IMR-90 (cell line): Measurements from ENCODE around the gene TEX22. TPM values are rescaled to one million over a fixed set of nuclear protein-coding genes. Genes with fewer than 3 reads are reported as not detected.

Source experiments
- ATAC-seq: fragments of 200-7000 bp; cut with Tn5 transposase; 2 replicates; pipeline ENCODE4 v1.9.1; 2020; ENCODE audit warnings: low read depth, mild to moderate bottlenecking, moderate library complexity
- BruUV-seq: library from RNA; stranded (reverse); fragments of 400-500 nt; replicated peaks from 2 replicates; lab custom pipeline; 2021; lab: Mats Ljungman, UMichigan
- CTCF ChIA-PET: fragments of 300-600 bp; formaldehyde crosslinking; extraction: SDS; loops from one replicate; lab custom pipeline; 2021; ENCODE audit warnings: antibody characterized with exemption; lab: Yijun Ruan, JAX
- POLR2A ChIA-PET: fragments of 300-600 bp; sonication (Branson Sonifier 250); formaldehyde crosslinking; loops from one replicate; lab custom pipeline; 2022; ENCODE audit warnings: antibody characterized with exemption; ENCODE audit not compliant: unreplicated experiment; lab: Charles Lee
- DNase-seq: peaks from one replicate; pipeline ENCODE4 v3.0.0; 2013
- H2AFZ ChIP-seq: replicated peaks from 2 replicates; pipeline ENCODE3; 2013; ENCODE audit warnings: low read length, mild to moderate bottlenecking; ENCODE audit not compliant: poor library complexity
- H2AK5ac ChIP-seq: 2 replicates; pipeline ENCODE4 v1.6.1; 2013; ENCODE audit warnings: low read depth, low read length, inconsistent platforms
- H2AK9ac ChIP-seq: replicated peaks from 2 replicates; pipeline ENCODE3; 2013; ENCODE audit warnings: mild to moderate bottlenecking, low read depth, low read length, moderate library complexity; ENCODE audit not compliant: poor library complexity
- H2BK120ac ChIP-seq: 2 replicates; pipeline ENCODE4 v1.6.1; 2013; ENCODE audit warnings: low read depth, low read length, inconsistent platforms
- H2BK15ac ChIP-seq: 3 replicates; pipeline ENCODE4 v1.6.1; 2013; ENCODE audit warnings: low read depth, low read length, inconsistent platforms
- H2BK20ac ChIP-seq: 2 replicates; pipeline ENCODE4 v1.6.1; 2013; ENCODE audit warnings: low read depth, mild to moderate bottlenecking, inconsistent platforms, low read length, moderate library complexity
- H2BK5ac ChIP-seq: 2 replicates; pipeline ENCODE4 v1.6.1; 2013; ENCODE audit warnings: mild to moderate bottlenecking, low read depth, low read length, inconsistent platforms; ENCODE audit not compliant: poor library complexity, severe bottlenecking
- H3K14ac ChIP-seq: replicated peaks from 2 replicates; pipeline ENCODE4 v1.6.1; 2013; ENCODE audit warnings: low read depth, low read length, inconsistent platforms
- H3K18ac ChIP-seq: 2 replicates; pipeline ENCODE4 v1.6.1; 2013; ENCODE audit warnings: low read depth, low read length, control low read depth
- H3K23ac ChIP-seq: 2 replicates; pipeline ENCODE4 v1.6.1; 2013; ENCODE audit warnings: low read depth, low read length, inconsistent platforms
- H3K27ac ChIP-seq: 2 replicates; pipeline ENCODE4 v1.5.1; 2013; ENCODE audit warnings: mild to moderate bottlenecking, control low read depth, low read length; ENCODE audit not compliant: insufficient read depth
- H3K27me3 ChIP-seq: 2 replicates; pipeline ENCODE4 v1.6.1; 2013; ENCODE audit warnings: low read length; ENCODE audit not compliant: control insufficient read depth, insufficient read depth
- H3K36me3 ChIP-seq: 2 replicates; pipeline ENCODE4 v1.6.1; 2013; ENCODE audit warnings: low read length, mixed read lengths; ENCODE audit not compliant: control insufficient read depth, insufficient read depth
- H3K4ac ChIP-seq: 2 replicates; pipeline ENCODE4 v1.6.1; 2013; ENCODE audit warnings: low read depth, low read length, inconsistent platforms
- H3K4me1 ChIP-seq: 2 replicates; pipeline ENCODE4 v1.6.1; 2013; ENCODE audit warnings: low read length, mixed read lengths; ENCODE audit not compliant: control insufficient read depth, insufficient read depth
- H3K4me2 ChIP-seq: 2 replicates; pipeline ENCODE4 v1.6.1; 2013; ENCODE audit warnings: low read depth, mild to moderate bottlenecking, control low read depth, low read length, moderate library complexity
- H3K4me3 ChIP-seq: 2 replicates; pipeline ENCODE4 v1.5.1; 2013; ENCODE audit warnings: low read depth, mild to moderate bottlenecking, control low read depth, low read length, moderate library complexity; ENCODE audit not compliant: insufficient read depth
- H3K56ac ChIP-seq: 2 replicates; pipeline ENCODE4 v1.6.1; 2013; ENCODE audit warnings: low read length, inconsistent platforms; ENCODE audit not compliant: insufficient read depth; ENCODE audit errors: extremely low read depth
- H3K79me1 ChIP-seq, 2 experiments: 2 replicates each; pipeline ENCODE4 v1.6.1; 2013; ENCODE audit warnings: low read length in 2 of 2, inconsistent platforms in 1 of 2, low read depth in 1 of 2
- H3K9ac ChIP-seq: 2 replicates; pipeline ENCODE4 v1.6.1; 2013; ENCODE audit warnings: low read depth, low read length, control low read depth
- H3K9me1 ChIP-seq: 2 replicates; pipeline ENCODE4 v1.6.1; 2013; ENCODE audit warnings: low read length, inconsistent platforms; ENCODE audit not compliant: insufficient read depth
- H3K9me3 ChIP-seq: 2 replicates; pipeline ENCODE4 v1.6.1; 2013; ENCODE audit warnings: low read length; ENCODE audit not compliant: control insufficient read depth, insufficient read depth
- H4K20me1 ChIP-seq: 2 replicates; pipeline ENCODE4 v1.6.1; 2013; ENCODE audit warnings: low read length, inconsistent platforms; ENCODE audit not compliant: insufficient read depth
- H4K5ac ChIP-seq: 2 replicates; pipeline ENCODE4 v1.6.1; 2013; ENCODE audit warnings: mild to moderate bottlenecking, low read depth, low read length, control low read depth
- H4K8ac ChIP-seq, 2 experiments: 2 replicates each; pipeline ENCODE4 v1.6.1; 2013; ENCODE audit warnings: low read depth in 2 of 2, low read length in 2 of 2, control low read depth in 1 of 2, inconsistent platforms in 1 of 2
- H4K91ac ChIP-seq: 2 replicates; pipeline ENCODE4 v1.6.1; 2013; ENCODE audit warnings: low read depth, low read length, inconsistent platforms; ENCODE audit not compliant: insufficient read depth
- BHLHE40 ChIP-seq: fragments of 150-350 bp; IDR thresholded peaks from 2 replicates; pipeline ENCODE4 v1.6.1; 2016; ENCODE audit warnings: mild to moderate bottlenecking, low read depth, low read length
- CEBPB ChIP-seq: IDR thresholded peaks from 2 replicates; pipeline ENCODE4 v1.6.1; 2012; ENCODE audit warnings: low read depth, low read length, improper control_type of control experiment
- CHD1 ChIP-seq: IDR thresholded peaks from 2 replicates; pipeline ENCODE4 v1.6.1; 2012; ENCODE audit warnings: low read depth, low read length, improper control_type of control experiment
- CTCF ChIP-seq: conservative IDR thresholded peaks from 2 replicates; pipeline ENCODE4 v1.5.1; 2012; ENCODE audit warnings: mild to moderate bottlenecking, low read depth, low read length, improper control_type of control experiment
- ELK1 ChIP-seq: fragments of 150-350 bp; IDR thresholded peaks from 2 replicates; pipeline ENCODE4 v1.6.1; 2016; ENCODE audit warnings: low read depth, mild to moderate bottlenecking, low read length, moderate library complexity, borderline replicate concordance
- FOS ChIP-seq: fragments of 150-350 bp; IDR thresholded peaks from 2 replicates; pipeline ENCODE4 v1.6.1; 2016; ENCODE audit warnings: low read depth, low read length
- MAFK ChIP-seq: IDR thresholded peaks from 2 replicates; pipeline ENCODE4 v1.6.1; 2012; ENCODE audit warnings: low read depth, low read length, improper control_type of control experiment
- MAZ ChIP-seq: IDR thresholded peaks from 2 replicates; pipeline ENCODE4 v1.6.1; 2012; ENCODE audit warnings: low read depth, mild to moderate bottlenecking, low read length, improper control_type of control experiment, moderate library complexity, borderline replicate concordance
- MXI1 ChIP-seq: IDR thresholded peaks from 2 replicates; pipeline ENCODE4 v1.6.1; 2012; ENCODE audit warnings: low read depth, mild to moderate bottlenecking, low read length, moderate library complexity, borderline replicate concordance
- NFE2L2 ChIP-seq: fragments of 150-350 bp; IDR thresholded peaks from 2 replicates; pipeline ENCODE4 v1.6.1; 2016; ENCODE audit warnings: low read depth, mild to moderate bottlenecking, low read length
- POLR2A ChIP-seq: IDR thresholded peaks from 2 replicates; pipeline ENCODE4 v1.6.1; 2012; ENCODE audit warnings: mild to moderate bottlenecking, low read depth, low read length
- RAD21 ChIP-seq: IDR thresholded peaks from 2 replicates; pipeline ENCODE4 v1.6.1; 2012; ENCODE audit warnings: low read length, improper control_type of control experiment
- RCOR1 ChIP-seq: IDR thresholded peaks from 2 replicates; pipeline ENCODE4 v1.6.1; 2012; ENCODE audit warnings: mild to moderate bottlenecking, low read length, improper control_type of control experiment; ENCODE audit not compliant: insufficient replicate concordance
- RFX5 ChIP-seq: IDR thresholded peaks from 2 replicates; pipeline ENCODE4 v1.8.0; 2012; ENCODE audit warnings: low read depth, mild to moderate bottlenecking, low read length, moderate library complexity
- SMC3 ChIP-seq: fragments of 150-350 bp; IDR thresholded peaks from 2 replicates; pipeline ENCODE4 v1.6.1; 2016; ENCODE audit warnings: low read depth, mild to moderate bottlenecking, antibody characterized with exemption, low read length, moderate library complexity
- USF2 ChIP-seq: fragments of 150-350 bp; IDR thresholded peaks from 2 replicates; pipeline ENCODE4 v1.6.1; 2017; ENCODE audit warnings: mild to moderate bottlenecking, antibody characterized with exemption, low read length, low read depth
- WGBS, 2 experiments: methylation state at CpG; one replicate each; pipeline versions ENCODE4 v1.1.5 to v1.1.7; 2013; ENCODE audit warnings: missing lambda C conversion rate in 2 of 2; ENCODE audit not compliant: insufficient read length in 1 of 2; ENCODE audit errors: extremely low coverage in 2 of 2; 5-methylcytosine and 5-hydroxymethylcytosine counted together
- dilution Hi-C: fragments of 300-500 bp; cut with HindIII; formaldehyde crosslinking; loops from one replicate; pipeline ENCODE4 v1.14.3; 2018; ENCODE audit warnings: low sequenced_read_pairs; ENCODE audit not compliant: unreplicated experiment
- in situ Hi-C: fragments of 300-500 bp; cut with MboI; formaldehyde crosslinking; loops from 3 replicates; pipeline ENCODE4 v1.14.3; 2019; ENCODE audit warnings: low sequenced_read_pairs, inconsistent platforms, mixed read lengths
- intact Hi-C: fragments of 100-400 bp; cut with micrococcal nuclease; formaldehyde crosslinking; loops from 2 replicates; pipeline ENCODE4 v1.10.0; 2022
- polyA plus RNA-seq, 3 experiments: library from polyadenylated mRNA; depleted of rRNA; stranded (reverse); fragments of >200 nt; gene quantifications; 2 replicates each; pipeline ENCODE4 v1.2.3, GENCODE V29; 2012; ENCODE audit warnings: low replicate concordance in 1 of 3
- total RNA-seq: library from RNA; depleted of rRNA; stranded (reverse); fragments of >200 nt; gene quantifications from 2 replicates; pipeline ENCODE4 v1.2.3, GENCODE V29; 2012

TEX22 gene
- total and polyA plus RNA-seq, 2 of the 4 experiments (the other 2 are of a cell fraction), result 0.10 to 0.18 TPM

GRCh38 chr14:105427412-105427811 lies 29.1 kb downstream of the TEX22 start:
- no peak overlapping the region for H2AFZ ChIP-seq
- no peak overlapping the region for H3K27ac ChIP-seq
- in situ Hi-C loops, result no loop called here
- no peak overlapping the region for H2BK20ac ChIP-seq
- H3K79me1 ChIP-seq, result peaks cover 14 to 60% of the 10 kb centered on the region in 2 experiments
- ChIA-PET POLR2A (no interaction called here), CTCF (no interaction called here)
- H3K4me3 ChIP-seq, result no peak overlapping the region
- no peak overlapping the region for H2AK9ac ChIP-seq
- no peak overlapping the region for H4K91ac ChIP-seq
- H3K27me3 ChIP-seq, result no peaks in the 10 kb centered on the region
- ATAC-seq (no peak), DNase-seq (no peak)
- H3K18ac ChIP-seq, result no peak overlapping the region
- 95% methylated on average over 5 of the region's 10 CpGs; no CpG with 5 or more reads in 1 of the 2 experiments for WGBS, 2 experiments
- H2BK15ac ChIP-seq, result no peak overlapping the region
- TF ChIP-seq FOS (no peak), RCOR1 (no peak), ELK1 (no peak), MXI1 (no peak), CTCF (no peak), CHD1 (no peak), USF2 (no peak), BHLHE40 (no peak), MAFK (no peak), NFE2L2 (no peak), CEBPB (no peak), MAZ (no peak), RAD21 (no peak), RFX5 (no peak), POLR2A (no peak), SMC3 (no peak)
- no peak overlapping the region for H4K5ac ChIP-seq
- BruUV-seq, result no TSS peak
- H2BK120ac ChIP-seq, result no peak overlapping the region
- no peak overlapping the region for H4K8ac ChIP-seq
- H3K56ac ChIP-seq, result no peak overlapping the region
- no peak overlapping the region for H3K23ac ChIP-seq
- peaks cover 14% of the 10 kb centered on the region for H3K36me3 ChIP-seq
- no peak overlapping the region for H3K4ac ChIP-seq
- no peak overlapping the region for H2AK5ac ChIP-seq
- intact Hi-C loops, result no loop called here
- H3K9ac ChIP-seq, result no peak overlapping the region
- peaks cover 6% of the 10 kb centered on the region for H3K9me1 ChIP-seq
- H4K20me1 ChIP-seq, result peaks cover 81% of the 10 kb centered on the region
- dilution Hi-C loops, result no loop called here
- no peak overlapping the region for H3K4me2 ChIP-seq
- no peak overlapping the region for H3K14ac ChIP-seq
- H3K9me3 ChIP-seq, result no peaks in the 10 kb centered on the region
- H3K4me1 ChIP-seq, result no peaks in the 10 kb centered on the region; the same call in none of the 2 replicates
- H2BK5ac ChIP-seq, result no peak overlapping the region
